Activated CD4-positive, alpha-beta T cell treated with anti-CD3 and anti-CD28 coated beads, Interleukin-2, amount 50 U/mL, for 24 hours (primary cell): ENCODE measurements around the gene TTC22.

Experiments used
- DNase-seq, 2 donors: peaks; one replicate each; pipeline ENCODE4 v3.0.0-alpha.2; 2020; ENCODE audit warnings: low read depth in 1 of 2, low spot score in 1 of 2

The TTC22 gene

GRCh38 chr1:54800899-54801759, at the start of gene TTC22:
Gene TTC22 (minus strand): TSS chr1:54801323. CDS start chr1:54801163, 160 bp downstream.
- peak; percentile 39 to 59 for DNase-seq

GRCh38 chr1:54850737-54851136, 49.6 kb upstream of the TTC22 start:
- no peak for DNase-seq

- no peak for DNase-seq
Observed at GRCh38 chr1:54850069-54850730, 49.1 kb upstream of the TTC22 start.

- no peak for DNase-seq
Observed at GRCh38 chr1:54849219-54850068, 48.3 kb upstream of the TTC22 start.

- DNase-seq = no peak
Observed at GRCh38 chr1:54848134-54848948, 47.2 kb upstream of the TTC22 start.

- DNase-seq = no peak
Observed at GRCh38 chr1:54846716-54847284, 45.7 kb upstream of the TTC22 start.

GRCh38 chr1:54846301-54846700, 45.2 kb upstream of the TTC22 start:
- no peak for DNase-seq

GRCh38 chr1:54845772-54846171, 44.6 kb upstream of the TTC22 start:
- DNase-seq = no peak

GRCh38 chr1:54844564-54844963, 43.4 kb upstream of the TTC22 start:
- no peak for DNase-seq

- DNase-seq = no peak
Observed at GRCh38 chr1:54843449-54843848, 42.3 kb upstream of the TTC22 start.

- no peak for DNase-seq
Observed at GRCh38 chr1:54842963-54843362, 41.8 kb upstream of the TTC22 start.

GRCh38 chr1:54842206-54842915, 41.2 kb upstream of the TTC22 start:
- DNase-seq = no peak

GRCh38 chr1:54839824-54840223, 38.7 kb upstream of the TTC22 start:
- DNase-seq = no peak

GRCh38 chr1:54838565-54839180, 37.5 kb upstream of the TTC22 start:
- no peak for DNase-seq

- no peak for DNase-seq
Observed at GRCh38 chr1:54837002-54837853, 36.1 kb upstream of the TTC22 start.

- DNase-seq = no peak
Observed at GRCh38 chr1:54836594-54836993, 35.5 kb upstream of the TTC22 start.

- no peak for DNase-seq
Observed at GRCh38 chr1:54835970-54836369, 34.8 kb upstream of the TTC22 start.

GRCh38 chr1:54835131-54835898, 34.2 kb upstream of the TTC22 start:
- no peak for DNase-seq
